Activated naive CD4-positive, alpha-beta T cell treated with anti-CD3 and anti-CD28 coated beads, Interleukin-2, amount 10 ng/mL, durations not matched to agents 7 days and 5 days (primary cell): ENCODE data around the gene PIGR.

Source experiments
- CTCF ChIA-PET: fragments of 350-600 bp; sonication (Branson Sonifier 250); formaldehyde crosslinking; loops from one replicate; lab custom pipeline; 2021; ENCODE audit warnings: antibody characterized with exemption; lab: Charles Lee
- DNase-seq: peaks from one replicate; pipeline ENCODE4 v3.0.0-alpha.2; 2020
- H3K27ac Mint-ChIP-seq: one replicate; pipeline ENCODE4 v1.8.0; 2021; ENCODE audit warnings: mild to moderate bottlenecking, moderate library complexity, mixed read lengths
- H3K27me3 Mint-ChIP-seq: one replicate; pipeline ENCODE4 v1.8.0; 2021; ENCODE audit warnings: mild to moderate bottlenecking, mixed read lengths
- H3K36me3 Mint-ChIP-seq: one replicate; pipeline ENCODE4 v1.8.0; 2021; ENCODE audit warnings: mixed read lengths
- H3K4me1 Mint-ChIP-seq: one replicate; pipeline ENCODE4 v1.8.0; 2021; ENCODE audit warnings: mixed read lengths
- H3K4me3 Mint-ChIP-seq: one replicate; pipeline ENCODE4 v1.8.0; 2021; ENCODE audit warnings: mild to moderate bottlenecking, moderate library complexity, mixed read lengths
- H3K9me3 Mint-ChIP-seq: one replicate; pipeline ENCODE4 v1.8.0; 2021; ENCODE audit warnings: mixed read lengths

PIGR gene

GRCh38 chr1:206923009-206923960 lies 23.0 kb downstream of the PIGR start:
- Mint-ChIP-seq H3K36me3 (peaks cover 22% of the 10 kb centered on the region), H3K4me1 (peaks cover 31% of the 10 kb centered on the region), H3K9me3 (no peaks in the 10 kb centered on the region), H3K27ac (no peak overlapping the region), H3K4me3 (no peak overlapping the region), H3K27me3 (no peaks in the 10 kb centered on the region)
- CTCF ChIA-PET, result interaction anchor here (0.7 to 13.0 kb wide), 5 partner anchors 10 to 259 kb away, joined by 3 to 168 read pairs (median 18); no protein-coding TSS in a partner anchor
- DNase-seq, result peak; percentile 88

DNA sequence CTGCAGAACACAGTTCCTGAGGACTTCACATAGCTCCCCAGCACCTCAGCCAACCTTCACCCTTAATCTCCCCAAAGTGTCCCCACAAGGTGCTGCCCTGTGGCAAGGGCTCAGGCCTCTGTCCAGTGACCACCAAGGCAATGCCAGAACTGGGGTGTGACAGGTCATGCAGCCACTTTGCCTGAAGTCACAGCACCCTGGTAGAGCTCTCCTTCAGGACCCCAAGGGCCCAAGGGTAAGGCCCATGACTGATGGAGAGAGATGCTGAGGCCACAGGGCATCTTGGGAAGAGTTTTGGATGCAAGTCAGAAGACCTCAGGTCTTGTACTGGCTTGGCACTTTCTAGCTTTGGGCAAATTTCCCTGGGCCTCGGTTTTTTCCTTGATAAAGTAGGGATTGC lies 23.7 kb downstream of the PIGR start:
- Mint-ChIP-seq H3K36me3 (peaks cover 30% of the 10 kb centered on the region), H3K4me1 (peaks cover 36% of the 10 kb centered on the region), H3K9me3 (no peaks in the 10 kb centered on the region), H3K27ac (no peak overlapping the region), H3K4me3 (no peak overlapping the region), H3K27me3 (no peaks in the 10 kb centered on the region)
- no peak for DNase-seq
- CTCF ChIA-PET, result interaction anchor here (0.7 to 13.0 kb wide), 9 partner anchors 10 to 258 kb away, joined by 3 to 168 read pairs (median 5); partner anchors contain the start of gene IL20

DNA sequence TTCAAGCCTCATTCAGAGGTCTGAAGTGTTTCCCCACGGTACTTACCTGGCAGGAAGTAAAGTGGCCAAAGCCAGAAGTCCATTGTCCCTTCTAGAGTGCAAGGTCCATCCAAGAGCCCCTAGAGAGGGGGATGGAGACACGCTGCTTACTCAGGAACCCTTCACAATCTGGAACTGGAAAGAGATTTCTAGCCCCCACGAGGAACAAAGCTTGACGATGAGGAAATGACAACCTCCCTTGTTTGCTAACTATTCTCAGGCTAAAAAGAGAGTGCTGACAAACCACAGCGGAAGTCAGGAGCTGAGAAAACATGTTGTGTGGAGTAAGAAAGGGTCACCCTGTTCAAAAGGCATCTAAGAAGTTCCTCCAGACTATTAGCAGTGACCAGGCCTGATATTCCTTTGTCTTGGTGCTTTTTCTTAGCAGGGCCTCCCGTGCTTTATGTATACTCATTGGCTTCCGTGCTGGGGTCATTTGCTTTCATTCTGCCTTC lies 24.4 kb downstream of the PIGR start, which contains the start of gene FCMR:
Gene FCMR (minus strand): TSS at position 170 of the 494 bp plus-strand sequence. CDS start 87 bp downstream, at position 83.
- CTCF ChIA-PET, result interaction anchor here (0.7 to 13.0 kb wide), 10 partner anchors 10 to 195 kb away, joined by 3 to 168 read pairs (median 5); partner anchors contain the start of gene IL20
- Mint-ChIP-seq H3K27me3 (no peaks in the 10 kb centered on the region), H3K4me1 (peaks cover 39% of the 10 kb centered on the region), H3K36me3 (peaks cover 37% of the 10 kb centered on the region), H3K4me3 (no peak within 1 kb of the TSS), H3K9me3 (no peaks in the 10 kb centered on the region), H3K27ac (no peak within 1 kb of the TSS)
- DNase-seq, result peak; percentile 69

GRCh38 chr1:206918076-206918475 lies 28.2 kb downstream of the PIGR start:
- peak overlapping the region; percentile 46 for H3K27ac Mint-ChIP-seq
- DNase-seq, result no peak
- H3K36me3 Mint-ChIP-seq, result peaks cover 73% of the 10 kb centered on the region
- CTCF ChIA-PET, result interaction anchor here (0.9 to 13.0 kb wide), 12 partner anchors 9 to 259 kb away, joined by 3 to 216 read pairs (median 6); partner anchors contain the start of gene IL20
- H3K27me3 Mint-ChIP-seq, result no peaks in the 10 kb centered on the region
- H3K4me1 Mint-ChIP-seq, result peaks cover 69% of the 10 kb centered on the region
- H3K4me3 Mint-ChIP-seq, result no peak overlapping the region
- no peaks in the 10 kb centered on the region for H3K9me3 Mint-ChIP-seq

- H3K27ac Mint-ChIP-seq, result peak overlapping the region; percentile 26
- H3K9me3 Mint-ChIP-seq, result no peaks in the 10 kb centered on the region
- no peaks in the 10 kb centered on the region for H3K27me3 Mint-ChIP-seq
- no peak for DNase-seq
- CTCF ChIA-PET, result interaction anchor here (0.9 to 13.0 kb wide), 6 partner anchors 17 to 185 kb away, joined by 3 to 233 read pairs (median 146); no protein-coding TSS in a partner anchor
- peaks cover 89% of the 10 kb centered on the region for H3K36me3 Mint-ChIP-seq
- H3K4me3 Mint-ChIP-seq, result peak overlapping the region; percentile 30
- H3K4me1 Mint-ChIP-seq, result peaks cover 87% of the 10 kb centered on the region
Measured at GRCh38 chr1:206916000-206916709, 30.1 kb downstream of the PIGR start.

DNA sequence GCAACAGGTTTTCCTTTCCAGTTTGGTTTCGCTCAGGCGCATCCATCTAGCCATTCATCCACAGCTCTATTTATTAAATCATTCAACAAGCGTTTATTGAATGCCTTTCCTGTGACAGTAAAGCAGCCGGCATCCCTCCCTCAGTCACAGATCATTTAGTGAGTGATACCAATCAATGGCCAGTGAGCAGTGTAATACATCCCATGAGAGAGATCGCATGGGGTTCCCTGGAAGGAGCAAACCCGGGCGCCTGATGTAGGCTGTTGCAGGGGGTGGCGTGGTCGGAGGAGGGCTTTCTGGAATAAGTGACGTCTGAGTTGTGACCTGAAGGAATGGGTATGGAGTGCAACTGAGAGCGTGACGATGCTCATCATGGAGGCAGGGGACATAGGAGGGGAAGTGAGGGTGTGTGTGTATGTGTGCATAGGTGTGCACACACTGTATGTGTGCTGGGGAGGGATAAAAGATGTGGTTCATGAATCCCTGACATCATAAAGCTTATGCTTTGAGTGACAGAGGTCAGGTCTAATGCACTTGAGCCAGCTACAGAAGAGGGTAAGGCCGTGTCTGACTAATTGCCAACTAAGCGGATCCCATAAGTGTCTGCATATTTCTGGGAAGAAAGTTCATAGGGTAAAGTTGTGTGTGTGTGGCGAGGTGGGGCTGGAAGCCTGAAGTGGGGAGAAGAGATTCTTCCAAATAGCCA lies 31.1 kb downstream of the PIGR start:
- Mint-ChIP-seq H3K27me3 (no peaks in the 10 kb centered on the region), H3K36me3 (peaks cover 89% of the 10 kb centered on the region), H3K27ac (peak overlapping the region; percentile 26), H3K9me3 (no peaks in the 10 kb centered on the region), H3K4me1 (peaks cover 88% of the 10 kb centered on the region), H3K4me3 (no peak overlapping the region)
- CTCF ChIA-PET, result interaction anchor here (6.7 to 13.0 kb wide), 4 partner anchors 18 to 184 kb away, joined by 125 to 233 read pairs (median 192); no protein-coding TSS in a partner anchor
- no peak for DNase-seq

DNA sequence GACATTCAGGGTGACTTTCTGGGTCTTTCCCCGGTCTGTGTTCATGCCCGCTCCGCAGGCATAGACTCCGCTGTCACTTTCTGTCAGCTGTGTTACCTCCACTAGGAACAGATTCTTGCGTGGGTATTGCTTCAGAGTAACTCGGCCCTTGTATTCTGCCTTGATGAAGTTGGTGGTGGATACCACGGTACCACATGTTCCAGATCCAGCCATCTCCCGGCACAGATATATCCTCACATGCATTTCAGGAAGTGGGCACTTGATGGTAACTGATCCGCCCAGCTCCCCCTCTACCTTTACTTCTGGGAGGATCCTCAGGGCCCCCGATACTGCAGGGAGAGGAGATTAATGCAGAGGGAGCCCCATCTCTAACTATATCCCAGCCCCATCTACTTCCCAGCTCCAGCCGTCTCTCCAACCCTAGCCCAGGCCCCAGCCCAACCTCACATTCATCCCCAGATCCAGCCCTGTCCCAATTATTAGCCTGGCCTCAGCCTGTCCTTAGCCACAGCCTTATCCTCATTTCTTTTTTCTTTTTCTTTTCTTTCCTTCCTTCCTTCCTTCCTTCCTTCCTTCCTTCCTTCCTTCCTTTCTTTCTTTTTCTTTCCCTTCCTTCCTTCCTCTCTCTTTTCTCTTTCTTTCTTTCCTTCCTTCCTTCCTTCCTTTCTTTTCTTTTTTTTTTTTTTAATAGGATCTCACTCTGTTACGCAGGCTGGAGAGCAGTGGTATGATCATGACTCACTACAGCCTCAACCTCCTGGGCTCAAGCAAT lies 32.3 kb downstream of the PIGR start:
- H3K27me3 Mint-ChIP-seq, result no peaks in the 10 kb centered on the region
- H3K36me3 Mint-ChIP-seq, result peaks cover 87% of the 10 kb centered on the region
- H3K27ac Mint-ChIP-seq, result peak overlapping the region; percentile 28

DNA sequence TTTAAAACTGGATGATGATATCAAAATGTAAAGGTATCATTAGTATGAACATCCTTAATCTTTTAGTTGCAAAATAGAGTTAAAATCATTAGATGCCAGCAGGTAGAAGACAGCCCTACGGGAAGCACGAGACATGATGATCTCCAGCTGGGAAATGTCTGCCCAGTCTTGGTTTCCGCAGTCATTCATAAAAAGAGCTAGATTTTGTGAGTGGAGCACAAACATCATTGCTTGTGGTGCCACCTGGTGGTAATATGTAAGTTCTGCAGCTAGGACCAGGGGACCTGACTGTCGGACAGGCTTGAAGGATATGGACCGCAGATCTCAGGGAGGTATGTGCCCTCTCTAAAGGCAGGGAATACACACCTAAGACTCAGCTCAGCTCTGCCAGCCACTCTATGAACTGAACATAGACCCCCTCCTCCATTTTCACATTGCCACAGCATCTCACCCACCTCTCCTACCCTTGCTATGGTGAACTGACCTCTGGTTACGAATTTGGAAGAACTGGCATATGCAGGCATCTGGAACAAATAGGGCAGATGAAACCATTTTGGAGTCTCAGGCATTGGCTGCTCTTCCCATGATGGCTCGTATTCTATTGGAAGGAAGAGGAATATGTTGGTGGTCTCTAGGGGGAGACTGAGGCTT lies 33.7 kb downstream of the PIGR start:
- Mint-ChIP-seq H3K27me3 (no peaks in the 10 kb centered on the region), H3K27ac (peak overlapping the region; percentile 28), H3K9me3 (no peaks in the 10 kb centered on the region), H3K4me1 (peaks cover 91% of the 10 kb centered on the region), H3K36me3 (peaks cover 88% of the 10 kb centered on the region), H3K4me3 (no peak overlapping the region)
- peak; percentile 75 for DNase-seq
- CTCF ChIA-PET, result interaction anchor here (0.6 to 13.0 kb wide), 58 partner anchors 9 to 587 kb away, joined by 3 to 233 read pairs (median 4); partner anchors contain the start of genes FCMR, IL10, IL20 and IL24

More for the DNA sequence above, 32.3 kb downstream of the PIGR start:
- Mint-ChIP-seq H3K4me3 (no peak overlapping the region), H3K4me1 (peaks cover 91% of the 10 kb centered on the region), H3K9me3 (no peaks in the 10 kb centered on the region)
- CTCF ChIA-PET, result interaction anchor here (0.7 to 13.0 kb wide), 8 partner anchors 14 to 183 kb away, joined by 3 to 233 read pairs (median 72); no protein-coding TSS in a partner anchor
- no peak for DNase-seq

DNA sequence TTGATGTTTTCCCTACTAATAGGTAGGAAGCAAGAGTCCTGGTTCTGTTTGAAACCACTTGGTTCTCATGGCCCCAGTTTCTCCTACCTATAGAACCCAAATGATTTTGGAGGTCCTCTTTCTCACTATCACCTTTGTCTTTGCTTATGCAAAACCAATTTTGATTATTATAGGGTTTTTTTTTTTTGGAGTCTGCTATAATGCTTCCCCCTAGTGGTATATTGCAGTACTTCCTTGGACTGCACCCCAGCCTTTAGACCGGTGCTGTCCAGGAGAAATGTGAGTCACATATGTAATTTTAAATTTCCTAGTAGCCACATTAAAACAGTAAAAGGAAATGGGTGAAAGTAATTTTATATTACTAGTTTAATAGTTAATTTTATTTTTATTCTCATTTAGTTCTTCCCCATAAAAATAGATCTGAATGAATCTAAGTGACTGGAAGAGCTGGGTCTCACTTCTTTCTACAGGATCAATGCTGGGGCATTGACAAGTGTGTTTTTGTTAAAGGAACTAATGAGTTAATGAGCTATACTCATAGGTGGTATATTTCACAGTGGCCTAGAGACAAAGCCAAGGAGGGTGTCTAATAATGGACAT lies 35.1 kb downstream of the PIGR start:
- DNase-seq, result peak; percentile 50
- CTCF ChIA-PET, result interaction anchor here (0.7 to 13.0 kb wide), 39 partner anchors 8 to 280 kb away, joined by 3 to 233 read pairs (median 6); partner anchors contain the start of genes DYRK3, FCMR, IL10 and IL20
- no peaks in the 10 kb centered on the region for H3K9me3 Mint-ChIP-seq
- no peaks in the 10 kb centered on the region for H3K27me3 Mint-ChIP-seq
- H3K4me3 Mint-ChIP-seq, result no peak overlapping the region
- H3K27ac Mint-ChIP-seq, result no peak overlapping the region
- H3K4me1 Mint-ChIP-seq, result peaks cover 91% of the 10 kb centered on the region
- H3K36me3 Mint-ChIP-seq, result peaks cover 84% of the 10 kb centered on the region

- H3K4me3 Mint-ChIP-seq, result peak overlapping the region; percentile 38
- H3K36me3 Mint-ChIP-seq, result peaks cover 84% of the 10 kb centered on the region
- CTCF ChIA-PET, result interaction anchor here (0.9 to 7.1 kb wide), 13 partner anchors 9 to 251 kb away, joined by 3 to 73 read pairs (median 7); partner anchors contain the start of genes FCMR and IL20
- no peak for DNase-seq
- H3K27ac Mint-ChIP-seq, result no peak overlapping the region
- H3K27me3 Mint-ChIP-seq, result no peaks in the 10 kb centered on the region
- H3K4me1 Mint-ChIP-seq, result peaks cover 91% of the 10 kb centered on the region
- no peaks in the 10 kb centered on the region for H3K9me3 Mint-ChIP-seq
Measured at GRCh38 chr1:206909883-206910318, 36.4 kb downstream of the PIGR start.

DNA sequence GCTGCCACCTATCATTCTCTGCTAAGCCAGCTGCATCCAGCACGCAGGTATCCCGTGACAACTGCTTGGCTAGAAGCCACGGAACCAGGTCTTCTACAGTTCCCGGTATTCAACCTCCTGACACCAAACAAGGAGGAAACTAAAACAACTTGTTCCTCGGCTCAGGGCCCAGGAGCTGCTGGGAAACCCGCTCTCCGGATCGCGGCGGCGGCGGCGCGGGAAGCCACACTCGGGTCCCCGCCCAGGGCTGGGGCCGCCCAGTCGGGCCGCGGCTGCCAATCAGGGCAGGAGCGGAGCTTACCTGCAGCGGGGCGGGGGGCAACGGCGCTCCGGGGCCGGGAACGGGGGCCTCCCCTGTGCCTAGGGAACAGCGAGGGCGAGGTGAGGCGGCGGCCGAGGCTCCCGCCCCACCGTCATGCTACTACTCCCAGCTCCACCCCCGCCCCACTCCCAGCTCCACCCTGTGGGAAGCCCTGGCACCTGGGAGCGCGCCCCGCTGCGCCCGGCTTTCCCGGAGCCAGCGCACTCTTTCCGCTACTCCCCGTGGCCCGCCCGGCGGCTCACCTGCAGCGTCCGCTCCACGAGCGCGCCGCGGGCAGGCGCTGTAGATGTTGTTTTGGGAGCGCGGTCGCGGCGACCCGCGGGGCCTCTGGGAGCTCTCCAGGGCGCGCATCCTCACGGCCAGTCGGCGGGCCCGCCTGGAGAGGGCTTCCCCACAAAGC lies 36.9 kb downstream of the PIGR start:
- Mint-ChIP-seq H3K27ac (no peak overlapping the region), H3K9me3 (no peaks in the 10 kb centered on the region), H3K4me1 (peaks cover 91% of the 10 kb centered on the region), H3K36me3 (peaks cover 84% of the 10 kb centered on the region), H3K4me3 (peak overlapping the region; percentile 38), H3K27me3 (no peaks in the 10 kb centered on the region)
- CTCF ChIA-PET, result interaction anchor here (0.6 to 7.1 kb wide), 22 partner anchors 9 to 251 kb away, joined by 3 to 73 read pairs (median 5); partner anchors contain the start of genes FCMR and IL20
- peak; percentile 58 for DNase-seq
